Measurements from ENCODE around the gene NCAPD2. TPM values are rescaled to one million over a fixed set of nuclear protein-coding genes. Genes with fewer than 3 reads are reported as not detected.
A peak's percentile ranks its signal among the peaks of the same experiment; 100 is the strongest.

The NCAPD2 gene
- total and polyA plus RNA-seq, 2 of the 4 experiments (the other 2 are of a cell fraction): 35.6 to 57.9 TPM

DNA sequence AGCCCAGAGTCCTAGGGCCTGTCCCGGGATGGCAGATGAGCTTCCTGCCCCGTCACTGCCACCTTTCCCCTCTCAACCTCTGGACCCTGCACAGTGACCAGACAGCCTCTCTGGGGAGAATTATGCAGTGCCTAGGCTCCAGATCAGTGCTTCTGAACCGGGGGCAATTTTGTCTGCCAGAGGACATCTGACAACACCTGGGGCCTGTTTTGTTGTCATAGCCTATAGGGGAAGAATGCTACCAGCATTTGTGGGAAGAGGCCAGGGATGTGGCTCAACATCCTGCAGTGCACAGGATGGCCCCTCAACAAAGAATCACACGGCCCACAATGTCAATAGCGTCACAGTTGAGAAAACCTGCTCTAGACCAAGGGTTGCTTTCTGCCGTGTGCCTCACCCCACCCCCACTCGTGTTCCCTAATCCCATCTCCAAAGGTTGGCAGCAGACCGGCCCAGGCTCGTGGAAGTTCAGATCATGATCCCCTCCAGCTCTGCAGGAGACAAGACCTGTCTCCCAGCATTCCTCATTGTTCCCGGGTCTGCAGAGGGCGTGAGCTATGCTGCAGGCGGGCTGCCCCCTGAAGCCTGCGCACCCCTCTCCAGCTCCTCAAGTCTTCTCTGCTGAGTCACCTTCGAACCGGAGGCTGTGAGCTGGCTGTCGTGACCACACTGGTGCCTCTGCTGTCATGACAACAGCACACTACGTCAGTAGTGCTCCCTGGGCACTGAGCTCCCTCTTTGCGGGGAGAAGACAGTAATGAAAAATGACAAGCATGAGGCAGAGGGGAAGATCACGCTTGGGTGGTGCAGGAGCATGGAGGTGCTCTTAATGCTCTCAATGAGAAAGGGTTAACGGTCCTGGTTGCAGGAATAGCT, 38.4 kb downstream of the NCAPD2 start (continued):
- TF ChIP-seq, protein P1, sequence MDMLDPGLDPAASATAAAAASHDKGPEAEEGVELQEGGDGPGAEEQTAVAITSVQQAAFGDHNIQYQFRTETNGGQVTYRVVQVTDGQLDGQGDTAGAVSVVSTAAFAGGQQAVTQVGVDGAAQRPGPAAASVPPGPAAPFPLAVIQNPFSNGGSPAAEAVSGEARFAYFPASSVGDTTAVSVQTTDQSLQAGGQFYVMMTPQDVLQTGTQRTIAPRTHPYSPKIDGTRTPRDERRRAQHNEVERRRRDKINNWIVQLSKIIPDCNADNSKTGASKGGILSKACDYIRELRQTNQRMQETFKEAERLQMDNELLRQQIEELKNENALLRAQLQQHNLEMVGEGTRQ (IDR thresholded peaks at IDR 0.05; ENCODE audit: low read depth, low read length): no peak
- TF ChIP-seq POLR2A (IDR thresholded peaks at IDR 0.05; ENCODE audit: low read depth, low read length) (peak; percentile 74; the same call in 1 of the 2 replicates), MXI1 (IDR thresholded peaks at IDR 0.05; ENCODE audit: borderline replicate concordance, low read depth, low read length) (peak; percentile 90), SMC3 (IDR thresholded peaks at IDR 0.05; ENCODE audit: low read depth, low read length) (no peak)
